Measurements from ENCODE around the gene ELMO3. TPM values are rescaled to one million over a fixed set of nuclear protein-coding genes. Genes with fewer than 3 reads are reported as not detected.
A peak's percentile ranks its signal among the peaks of the same experiment; 100 is the strongest.

Gene ELMO3
- total RNA-seq, 1 experiment from 2014 or later = 8.6 TPM

GRCh38 chr16:67199808-67200198 lies 872 bp downstream of the ELMO3 start:
- H3K14ac ChIP-seq (ENCODE audit: insufficient read depth, low read length) = no peak overlapping the region
- no peak overlapping the region for H4K5ac ChIP-seq (ENCODE audit: insufficient read length, low read depth, low read length)
- Mint-ChIP-seq H3K4me3 (peak overlapping the region; percentile 71 to 80), H3K9me3 (no peaks in the 10 kb centered on the region), H3K4me1 (peaks cover 7 to 12% of the 10 kb centered on the region in 2 experiments), H3K27ac (peak overlapping the region; percentile 68 to 94 (median 70); a peak in 5 of 7 replicates), H3K36me3 (ENCODE audit: insufficient read depth in 1 of 3, low read depth in 3 of 3) (peaks cover 26 to 63% (median 38%) of the 10 kb centered on the region in 3 experiments), H3K27me3 (ENCODE audit: low read depth) (0 out of 2 replicates have a peak, but pooled peaks cover 2% of the 10 kb centered on the region)
- H2BK15ac ChIP-seq (ENCODE audit: low read depth, low read length) = no peak overlapping the region
- no peaks in the 10 kb centered on the region for H4K20me1 ChIP-seq (ENCODE audit: control insufficient read depth, insufficient read depth, insufficient read length)
- H2AK5ac ChIP-seq (ENCODE audit: insufficient read length, low read length) = no peak overlapping the region
- no peak overlapping the region for H2BK5ac ChIP-seq (ENCODE audit: insufficient read length, low read length)
- no peaks in the 10 kb centered on the region for H3K27me3 ChIP-seq (ENCODE audit: insufficient read depth, low read length)
- no peak overlapping the region for H3K23ac ChIP-seq (ENCODE audit: insufficient read length, low read depth, low read length)
- H3K18ac ChIP-seq (ENCODE audit: insufficient read length, low read depth, low read length) = no peak overlapping the region
- H2BK120ac ChIP-seq (ENCODE audit: low read depth, low read length, poor library complexity, severe bottlenecking) = no peak overlapping the region
- no peaks in the 10 kb centered on the region for H3K9me3 ChIP-seq (ENCODE audit: control insufficient read depth, low read depth, low read length)
- no peak overlapping the region for H3K4ac ChIP-seq (ENCODE audit: low read depth, low read length)
- H3K27ac ChIP-seq (ENCODE audit: insufficient read length, low read depth, low read length) = no peak overlapping the region
- peak; percentile 78 for DNase-seq
- H2BK12ac ChIP-seq (ENCODE audit: insufficient read length, low read depth, low read length) = no peak overlapping the region
- H4K91ac ChIP-seq (ENCODE audit: insufficient read length, low read depth, low read length) = no peak overlapping the region
- H3K79me1 ChIP-seq (ENCODE audit: insufficient read depth, low read depth, low read length, poor library complexity, severe bottlenecking) = no peaks in the 10 kb centered on the region
- H4K8ac ChIP-seq (replicated peaks; ENCODE audit: insufficient read length, low read depth, low read length) = no peak overlapping the region
- peak overlapping the region; percentile 47 for H3K4me2 ChIP-seq (ENCODE audit: insufficient read depth, insufficient read length, low read length)
- no peak overlapping the region for H2BK20ac ChIP-seq (ENCODE audit: low read depth, low read length, poor library complexity, severe bottlenecking)
- no peak overlapping the region for H2AFZ ChIP-seq (ENCODE audit: low read length)
- no peak overlapping the region for H3T11ph ChIP-seq (ENCODE audit: low read length)
- H3K79me2 ChIP-seq (ENCODE audit: insufficient read depth, low read length) = no peaks in the 10 kb centered on the region
- TF ChIP-seq, protein P1, sequence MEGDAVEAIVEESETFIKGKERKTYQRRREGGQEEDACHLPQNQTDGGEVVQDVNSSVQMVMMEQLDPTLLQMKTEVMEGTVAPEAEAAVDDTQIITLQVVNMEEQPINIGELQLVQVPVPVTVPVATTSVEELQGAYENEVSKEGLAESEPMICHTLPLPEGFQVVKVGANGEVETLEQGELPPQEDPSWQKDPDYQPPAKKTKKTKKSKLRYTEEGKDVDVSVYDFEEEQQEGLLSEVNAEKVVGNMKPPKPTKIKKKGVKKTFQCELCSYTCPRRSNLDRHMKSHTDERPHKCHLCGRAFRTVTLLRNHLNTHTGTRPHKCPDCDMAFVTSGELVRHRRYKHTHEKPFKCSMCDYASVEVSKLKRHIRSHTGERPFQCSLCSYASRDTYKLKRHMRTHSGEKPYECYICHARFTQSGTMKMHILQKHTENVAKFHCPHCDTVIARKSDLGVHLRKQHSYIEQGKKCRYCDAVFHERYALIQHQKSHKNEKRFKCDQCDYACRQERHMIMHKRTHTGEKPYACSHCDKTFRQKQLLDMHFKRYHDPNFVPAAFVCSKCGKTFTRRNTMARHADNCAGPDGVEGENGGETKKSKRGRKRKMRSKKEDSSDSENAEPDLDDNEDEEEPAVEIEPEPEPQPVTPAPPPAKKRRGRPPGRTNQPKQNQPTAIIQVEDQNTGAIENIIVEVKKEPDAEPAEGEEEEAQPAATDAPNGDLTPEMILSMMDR (conservative IDR thresholded peaks at IDR 0.05) = peak; percentile 57
- H3K9ac ChIP-seq (ENCODE audit: extremely low read depth, insufficient read length, low read length) = no peak overlapping the region
- no peaks in the 10 kb centered on the region for H3K4me1 ChIP-seq (ENCODE audit: insufficient read depth, low read length)
- no peak overlapping the region for H3K56ac ChIP-seq (ENCODE audit: insufficient read length, low read depth, low read length)
- WGBS (ENCODE audit: extremely low coverage, insufficient read length, low lambda C conversion rate) = no CpG with 5 or more reads among the region's 22 CpGs
- H3K23me2 ChIP-seq (ENCODE audit: insufficient read length, low read depth, low read length, poor library complexity, severe bottlenecking) = no peaks in the 10 kb centered on the region

Data from H9 (cell line).